Upper lobe of left lung (tissue), 6 donors: ENCODE data around the gene GLRX3. TPM values are rescaled to one million over a fixed set of nuclear protein-coding genes. Genes with fewer than 3 reads are reported as not detected.

Source experiments
- ATAC-seq, 2 donors: fragments of 200-7000 bp; cut with Tn5 transposase; one replicate each; pipeline ENCODE4 v1.9.1; 2022; ENCODE audit warnings: mild to moderate bottlenecking in 2 of 2, moderate library complexity in 2 of 2; ENCODE audit not compliant: low FRiP score in 2 of 2
- DNase-seq, 2 donors: peaks; one replicate each; pipeline ENCODE4 v3.0.0-alpha.2; 2019 to 2020
- H3K27ac ChIP-seq, 4 donors: fragments of 200-600 bp; sonication (generic); one replicate each; pipeline ENCODE4 v1.5.1; 2016 to 2019
- H3K27me3 ChIP-seq, 4 donors: fragments of 200-600 bp; sonication (generic); one replicate each; pipeline ENCODE4 v1.5.1; 2017 to 2019
- H3K36me3 ChIP-seq, 4 donors: fragments of 200-600 bp; sonication (generic); one replicate each; pipeline ENCODE4 v1.5.1; 2016 to 2019
- H3K4me1 ChIP-seq, 4 donors: fragments of 200-600 bp; sonication (generic); one replicate each; pipeline ENCODE4 v1.5.1; 2018 to 2019
- H3K4me3 ChIP-seq, 4 donors: fragments of 200-600 bp; sonication (generic); one replicate each; pipeline ENCODE4 v1.5.1; 2017 to 2019; ENCODE audit warnings: mild to moderate bottlenecking in 2 of 4, moderate library complexity in 1 of 4
- H3K9me3 ChIP-seq, 4 donors: fragments of 200-600 bp; sonication (generic); one replicate each; pipeline ENCODE4 v1.5.1; 2018 to 2019
- CTCF ChIP-seq, 6 experiments: fragments of 450-650 bp in 4 of 6; fragments of 200-600 bp in 2 of 6; sonication (generic) in 2 of 6; IDR thresholded peaks; one replicate each; pipeline ENCODE4 v1.5.1; 2016 to 2019; ENCODE audit warnings: antibody characterized with exemption in 6 of 6
- EP300 ChIP-seq, 4 donors: sonication (generic); formaldehyde crosslinking; IDR thresholded peaks; one replicate each; pipeline ENCODE4 v1.5.1; 2017; ENCODE audit warnings: antibody characterized with exemption in 4 of 4, control low read depth in 2 of 4
- POLR2A ChIP-seq, 4 donors: fragments of 450-650 bp; IDR thresholded peaks; one replicate each; pipeline ENCODE4 v1.5.1; 2016 to 2017; ENCODE audit warnings: antibody characterized with exemption in 4 of 4, mild to moderate bottlenecking in 2 of 4
- POLR2AphosphoS5 ChIP-seq, 2 donors: sonication (generic); formaldehyde crosslinking; IDR thresholded peaks; one replicate each; pipeline ENCODE4 v1.5.1; 2017; ENCODE audit warnings: antibody characterized with exemption in 2 of 2
- WGBS, 2 donors: methylation state at CpG; one replicate each; pipeline ENCODE4 v1.1.5; 2017 to 2018; 5-methylcytosine and 5-hydroxymethylcytosine counted together
- total RNA-seq, 6 donors: library from RNA; depleted of rRNA in 4 of 6; stranded (reverse); fragments of >200 nt in 4 of 6; gene quantifications; one replicate each; pipeline versions ENCODE4 v1.1.0 to v1.2.1, GENCODE V29; 2016 to 2021
- donor health status: DM: no; HTN: no; CAD: no; lungs with moderate emphysema.
- donor health status: DM: no; HTN: yes; CAD: no; lungs with severe emphysema.

Gene GLRX3
- total RNA-seq, 6 donors from 2014 or later, result 21.8 to 64.2 (median 45.7) TPM

GRCh38 chr10:130215931-130216231 lies 79.7 kb downstream of the GLRX3 start:
- Histone ChIP-seq H3K9me3 (no peaks in the 10 kb centered on the region), H3K4me1 (no peaks in the 10 kb centered on the region), H3K36me3 (no peaks in the 10 kb centered on the region), H3K4me3 (no peak overlapping the region), H3K27ac (no peak overlapping the region), H3K27me3 (no peaks in the 10 kb centered on the region)
- DNase-seq, result no peak
- TF ChIP-seq EP300 (IDR thresholded peaks at IDR 0.05) (no peak), POLR2AphosphoS5 (IDR thresholded peaks at IDR 0.05) (no peak), POLR2A (IDR thresholded peaks at IDR 0.05) (no peak), CTCF (IDR thresholded peaks at IDR 0.05) (no peak)
- WGBS, 2 donors, result 72 to 73% methylated on average over 8 of the region's 8 CpGs
- ATAC-seq, result no peak

- H3K27me3 ChIP-seq, result no peaks in the 10 kb centered on the region
- H3K9me3 ChIP-seq, result no peaks in the 10 kb centered on the region
- DNase-seq (peak in 1 of 2 donors; percentile 11), ATAC-seq (no peak)
- TF ChIP-seq POLR2AphosphoS5 (IDR thresholded peaks at IDR 0.05), result no peak
- no peak for TF ChIP-seq POLR2A (IDR thresholded peaks at IDR 0.05)
- TF ChIP-seq CTCF (IDR thresholded peaks at IDR 0.05), result no peak
- no peak for TF ChIP-seq EP300 (IDR thresholded peaks at IDR 0.05)
- H3K27ac ChIP-seq, result no peak overlapping the region
- H3K4me1 ChIP-seq, result no peaks in the 10 kb centered on the region
- H3K36me3 ChIP-seq, result no peaks in the 10 kb centered on the region
- WGBS, 2 donors, result 92% methylated on average over 10 to 12 of the region's 12 CpGs
- H3K4me3 ChIP-seq, result no peak overlapping the region
These were observed 82.0 kb downstream of the GLRX3 start for GRCh38 chr10:130218181-130218641.

- Histone ChIP-seq H3K4me1 (no peaks in the 10 kb centered on the region), H3K4me3 (no peak overlapping the region), H3K9me3 (no peaks in the 10 kb centered on the region), H3K27me3 (no peaks in the 10 kb centered on the region), H3K27ac (no peak overlapping the region), H3K36me3 (no peaks in the 10 kb centered on the region)
- WGBS, 2 donors, result 90 to 97% methylated on average over 5 to 6 of the region's 9 CpGs
- DNase-seq (peak in 1 of 2 donors; percentile 20), ATAC-seq (no peak)
- TF ChIP-seq POLR2AphosphoS5 (IDR thresholded peaks at IDR 0.05), result no peak
- no peak for TF ChIP-seq EP300 (IDR thresholded peaks at IDR 0.05)
- no peak for TF ChIP-seq CTCF (IDR thresholded peaks at IDR 0.05)
- TF ChIP-seq POLR2A (IDR thresholded peaks at IDR 0.05), result no peak
These were observed 82.7 kb downstream of the GLRX3 start for GRCh38 chr10:130218936-130219335.

- Histone ChIP-seq H3K4me1 (no peaks in the 10 kb centered on the region), H3K27me3 (no peaks in the 10 kb centered on the region), H3K36me3 (no peaks in the 10 kb centered on the region), H3K27ac (no peak overlapping the region), H3K4me3 (no peak overlapping the region), H3K9me3 (no peaks in the 10 kb centered on the region)
- DNase-seq (peak in 1 of 2 donors; percentile 12), ATAC-seq (no peak)
- WGBS, 2 donors, result 83 to 87% methylated on average over 17 to 19 of the region's 19 CpGs
- no peak for TF ChIP-seq POLR2A (IDR thresholded peaks at IDR 0.05)
- no peak for TF ChIP-seq POLR2AphosphoS5 (IDR thresholded peaks at IDR 0.05)
- TF ChIP-seq CTCF (IDR thresholded peaks at IDR 0.05), result no peak
- no peak for TF ChIP-seq EP300 (IDR thresholded peaks at IDR 0.05)
These were observed 84.3 kb downstream of the GLRX3 start for GRCh38 chr10:130220251-130221185.
